ENCODE data around the gene MYL11.

GRCh38 chr16:30366511-30366910 is 8.1 kb upstream of the MYL11 start:
- TF ChIP-seq CTCF (IDR thresholded peaks at IDR 0.05): no peak
- no peak for TF ChIP-seq POLR2A (IDR thresholded peaks at IDR 0.05)

Measured in lower leg skin (tissue), 3 donors.